A549 treated with Mapracorat at 1 μM for 4 hours (cell line): ENCODE data around the gene NEIL3. TPM values are rescaled to one million over a fixed set of nuclear protein-coding genes. Genes with fewer than 3 reads are reported as not detected.

Source experiments
- total RNA-seq: library from RNA; stranded (reverse); fragments of 200-300 nt; extraction: Qiagen RNA extraction; gene quantifications from 5 replicates; pipeline ENCODE4 v1.2.3, GENCODE V29; 2022

Gene NEIL3, protein sequence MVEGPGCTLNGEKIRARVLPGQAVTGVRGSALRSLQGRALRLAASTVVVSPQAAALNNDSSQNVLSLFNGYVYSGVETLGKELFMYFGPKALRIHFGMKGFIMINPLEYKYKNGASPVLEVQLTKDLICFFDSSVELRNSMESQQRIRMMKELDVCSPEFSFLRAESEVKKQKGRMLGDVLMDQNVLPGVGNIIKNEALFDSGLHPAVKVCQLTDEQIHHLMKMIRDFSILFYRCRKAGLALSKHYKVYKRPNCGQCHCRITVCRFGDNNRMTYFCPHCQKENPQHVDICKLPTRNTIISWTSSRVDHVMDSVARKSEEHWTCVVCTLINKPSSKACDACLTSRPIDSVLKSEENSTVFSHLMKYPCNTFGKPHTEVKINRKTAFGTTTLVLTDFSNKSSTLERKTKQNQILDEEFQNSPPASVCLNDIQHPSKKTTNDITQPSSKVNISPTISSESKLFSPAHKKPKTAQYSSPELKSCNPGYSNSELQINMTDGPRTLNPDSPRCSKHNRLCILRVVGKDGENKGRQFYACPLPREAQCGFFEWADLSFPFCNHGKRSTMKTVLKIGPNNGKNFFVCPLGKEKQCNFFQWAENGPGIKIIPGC
- total RNA-seq, result 7.7 to 10.5 TPM (median 8.7 TPM) in 5 replicates

DNA sequence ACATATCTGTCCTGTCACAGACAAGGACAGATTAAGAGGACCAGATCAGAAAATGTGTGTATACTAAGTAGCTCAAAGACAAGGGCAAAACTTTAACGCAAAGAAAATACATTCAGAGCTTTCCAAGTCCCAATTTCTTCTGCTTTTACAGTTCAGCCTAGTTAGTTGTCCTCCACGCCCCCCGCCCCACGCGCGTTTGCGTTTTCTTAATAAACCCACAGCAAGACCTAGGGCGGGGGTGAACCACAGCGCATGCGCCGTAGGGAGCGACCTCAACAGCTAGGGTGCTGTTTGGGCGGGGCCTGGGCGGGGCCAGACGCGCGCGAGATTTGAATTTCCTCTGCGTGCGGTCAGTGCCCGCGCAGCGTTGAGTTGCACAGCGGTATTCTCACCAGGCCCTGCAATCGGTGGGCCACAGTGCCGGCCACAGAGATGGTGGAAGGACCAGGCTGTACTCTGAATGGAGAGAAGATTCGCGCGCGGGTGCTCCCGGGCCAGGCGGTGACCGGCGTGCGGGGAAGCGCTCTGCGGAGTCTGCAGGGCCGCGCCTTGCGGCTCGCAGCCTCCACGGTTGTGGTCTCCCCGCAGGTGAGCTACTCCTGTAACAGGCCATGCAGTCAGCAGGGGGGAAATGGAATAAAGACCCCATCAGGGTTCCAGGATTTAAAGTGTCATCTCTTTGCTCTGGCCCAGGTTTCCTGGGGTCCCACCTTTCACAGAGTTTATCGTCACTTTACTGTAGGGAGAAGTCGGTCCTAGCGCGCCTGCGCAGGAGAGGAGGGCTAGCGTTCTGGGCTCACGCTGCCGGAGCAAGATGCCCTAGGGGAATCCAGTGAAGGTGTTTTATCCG is at the start of gene NEIL3:
Gene NEIL3, plus strand, starts transcription at position 353 of the 850 bp plus-strand sequence. Its CDS starts 80 bp downstream, at position 433.

Other genes with a start within 250 kb of the NEIL3 start
- 16.6 to 29.6 TPM (median 17.0 TPM) in 5 replicates for gene AGA, start 132.6 kb downstream of the NEIL3 start, total RNA-seq